Keratinocyte (primary cell): ENCODE data around the gene KRT78. TPM values are rescaled to one million over a fixed set of nuclear protein-coding genes. Genes with fewer than 3 reads are reported as not detected.

Source experiments
- DNase-seq: peaks from one replicate; pipeline ENCODE4 v3.0.0-alpha.2; 2011; ENCODE audit warnings: low read depth, missing footprints, low spot score
- FAIRE-seq: peaks from 2 replicates; lab custom pipeline; 2011; peaks lifted over from hg19 to GRCh38; lab: Jason Lieb, UNC
- H2AFZ ChIP-seq: 2 replicates; pipeline ENCODE4 v1.6.0; 2012; ENCODE audit warnings: low read length, control low read depth, inconsistent platforms; ENCODE audit not compliant: control insufficient read depth
- H3K27ac ChIP-seq: 2 replicates; pipeline ENCODE4 v1.5.1; 2011; ENCODE audit warnings: low read length; ENCODE audit not compliant: control insufficient read depth, insufficient read depth
- H3K27me3 ChIP-seq: 3 replicates; pipeline ENCODE4 v1.6.0; 2011; ENCODE audit warnings: low read length; ENCODE audit not compliant: control insufficient read depth, insufficient read depth; ENCODE audit errors: extremely low read depth
- H3K36me3 ChIP-seq, 2 experiments: 2 replicates in 1 of 2; 3 replicates in 1 of 2; pipeline ENCODE4 v1.5.1; 2011; ENCODE audit warnings: low read length in 2 of 2, mild to moderate bottlenecking in 1 of 2; ENCODE audit not compliant: control insufficient read depth in 2 of 2, insufficient read depth in 2 of 2; ENCODE audit errors: extremely low read depth in 1 of 2
- H3K4me1 ChIP-seq: 3 replicates; pipeline ENCODE4 v1.5.1; 2011; ENCODE audit warnings: low read length; ENCODE audit not compliant: control insufficient read depth, insufficient read depth; ENCODE audit errors: extremely low read depth
- H3K4me2 ChIP-seq: 3 replicates; pipeline ENCODE4 v1.6.0; 2011; ENCODE audit warnings: low read depth, low read length; ENCODE audit not compliant: control insufficient read depth, insufficient read depth; ENCODE audit errors: extremely low read depth
- H3K4me3 ChIP-seq, 3 experiments: fragments of 200-600 bp in 1 of 3; sonication (generic) in 1 of 3; 2 replicates in 2 of 3; 3 replicates in 1 of 3; pipeline ENCODE4 v1.5.1; 2011 to 2016; ENCODE audit warnings: low read length in 3 of 3, mild to moderate bottlenecking in 3 of 3, control low read depth in 2 of 3, inconsistent platforms in 1 of 3, low read depth in 1 of 3, mixed read lengths in 1 of 3, mixed run types in 1 of 3, moderate library complexity in 1 of 3; ENCODE audit not compliant: control insufficient read depth in 2 of 3, insufficient read depth in 2 of 3; ENCODE audit errors: extremely low read depth in 1 of 3
- H3K79me2 ChIP-seq: 2 replicates; pipeline ENCODE4 v1.6.0; 2012; ENCODE audit warnings: low read length; ENCODE audit not compliant: control insufficient read depth, insufficient read depth
- H3K9ac ChIP-seq: 3 replicates; pipeline ENCODE4 v1.6.0; 2011; ENCODE audit warnings: low read length; ENCODE audit not compliant: control insufficient read depth, insufficient read depth; ENCODE audit errors: extremely low read depth
- H3K9me1 ChIP-seq: 3 replicates; pipeline ENCODE4 v1.6.0; 2011; ENCODE audit warnings: low read length; ENCODE audit not compliant: control insufficient read depth, insufficient read depth; ENCODE audit errors: extremely low read depth
- H3K9me3 ChIP-seq: 2 replicates; pipeline ENCODE4 v1.5.1; 2012; ENCODE audit warnings: low read depth, low read length; ENCODE audit not compliant: control insufficient read depth
- H4K20me1 ChIP-seq: 3 replicates; pipeline ENCODE4 v1.6.0; 2011; ENCODE audit warnings: low read length; ENCODE audit not compliant: control insufficient read depth, insufficient read depth; ENCODE audit errors: extremely low read depth
- EZH2 ChIP-seq: IDR thresholded peaks from one replicate; pipeline ENCODE4 v1.6.1; 2012; ENCODE audit warnings: inconsistent platforms, mild to moderate bottlenecking, low read length, moderate library complexity
- dilution Hi-C: fragments of 300-500 bp; cut with MboI; formaldehyde crosslinking; loops from one replicate; pipeline ENCODE4 v1.7.0; 2020; ENCODE audit warnings: low sequenced_read_pairs; ENCODE audit not compliant: extremely low pct_ligation_motif_present
- polyA plus RNA-seq, 5 experiments: library from polyadenylated mRNA; depleted of rRNA in 3 of 5; stranded (reverse) in 3 of 5; stranded (forward) in 1 of 5; unstranded in 1 of 5; fragments of >200 nt; gene quantifications; 1 replicate in 1 of 5; 2 replicates in 3 of 5; 3 replicates in 1 of 5; pipeline versions ENCODE4 v1.2.1 to v1.2.3, GENCODE V29; 2011 to 2012; ENCODE audit warnings: missing spikeins in 2 of 5, low read depth in 1 of 5, low replicate concordance in 1 of 5
- TF ChIP-seq, protein P1 (sequence below), 3 experiments: IDR thresholded peaks in 1 of 3; conservative IDR thresholded peaks in 1 of 3; optimal IDR thresholded peaks in 1 of 3; 2 replicates in 2 of 3; 3 replicates in 1 of 3; pipeline versions ENCODE3 to v1.5.1; 2011; ENCODE audit warnings: low read length in 3 of 3, mild to moderate bottlenecking in 3 of 3, moderate library complexity in 2 of 3, control low read depth in 1 of 3, inconsistent platforms in 1 of 3; ENCODE audit not compliant: insufficient read depth in 2 of 3; ENCODE audit errors: extremely low read depth in 1 of 3

KRT78 gene
- polyA plus RNA-seq, 1 donor (not counting 4 experiments of a cell fraction or from before 2014, with no cell fraction given): 0.96 TPM

DNA sequence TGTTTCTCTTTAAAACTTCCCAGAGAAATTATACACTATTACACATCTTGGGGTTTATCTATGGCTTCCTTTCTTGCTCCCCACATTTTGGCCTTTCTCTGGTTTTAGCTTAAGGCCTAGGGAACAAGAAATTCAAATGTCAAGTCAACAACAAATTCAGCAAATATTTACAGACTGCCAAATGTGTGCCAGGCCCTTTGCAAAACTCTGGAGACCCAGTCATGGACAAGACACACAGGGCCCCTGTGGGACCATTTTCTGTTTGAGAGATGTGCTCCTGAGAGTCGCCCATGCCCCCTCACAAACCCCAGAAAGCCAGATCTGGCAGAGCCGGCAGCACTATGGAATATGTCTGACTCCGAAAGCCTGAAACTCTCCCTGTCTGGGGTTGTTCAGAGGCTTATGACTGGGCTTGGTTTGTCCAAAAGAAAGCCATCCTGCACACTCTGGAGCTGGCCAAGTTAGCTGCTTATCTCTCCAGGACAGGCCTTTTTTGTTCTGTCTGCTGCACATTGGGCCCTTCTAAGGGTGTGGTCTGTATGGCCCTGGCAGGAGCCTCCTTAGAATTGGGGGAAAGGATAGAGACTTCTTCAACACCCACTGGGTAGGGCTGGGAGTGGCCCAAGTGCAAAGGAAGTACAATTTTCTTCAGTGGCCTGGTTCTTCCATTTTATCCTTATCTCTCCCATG lies 51.8 kb downstream of the KRT78 start:
- Histone ChIP-seq H3K27me3 (peaks cover 7% of the 10 kb centered on the region), H3K4me1 (peaks cover 39% of the 10 kb centered on the region), H3K36me3 (no peaks in the 10 kb centered on the region), H3K4me2 (no peak overlapping the region), H3K79me2 (no peaks in the 10 kb centered on the region), H3K9me3 (no peaks in the 10 kb centered on the region), H3K9me1 (no peaks in the 10 kb centered on the region), H2AFZ (no peak overlapping the region), H3K27ac (no peak overlapping the region), H4K20me1 (no peaks in the 10 kb centered on the region), H3K9ac (no peak overlapping the region), H3K4me3 (no peak overlapping the region)
- dilution Hi-C loops: no loop called here
- DNase-seq: no peak
- no peak for FAIRE-seq
- TF ChIP-seq EZH2: no peak
- TF ChIP-seq, protein P1, sequence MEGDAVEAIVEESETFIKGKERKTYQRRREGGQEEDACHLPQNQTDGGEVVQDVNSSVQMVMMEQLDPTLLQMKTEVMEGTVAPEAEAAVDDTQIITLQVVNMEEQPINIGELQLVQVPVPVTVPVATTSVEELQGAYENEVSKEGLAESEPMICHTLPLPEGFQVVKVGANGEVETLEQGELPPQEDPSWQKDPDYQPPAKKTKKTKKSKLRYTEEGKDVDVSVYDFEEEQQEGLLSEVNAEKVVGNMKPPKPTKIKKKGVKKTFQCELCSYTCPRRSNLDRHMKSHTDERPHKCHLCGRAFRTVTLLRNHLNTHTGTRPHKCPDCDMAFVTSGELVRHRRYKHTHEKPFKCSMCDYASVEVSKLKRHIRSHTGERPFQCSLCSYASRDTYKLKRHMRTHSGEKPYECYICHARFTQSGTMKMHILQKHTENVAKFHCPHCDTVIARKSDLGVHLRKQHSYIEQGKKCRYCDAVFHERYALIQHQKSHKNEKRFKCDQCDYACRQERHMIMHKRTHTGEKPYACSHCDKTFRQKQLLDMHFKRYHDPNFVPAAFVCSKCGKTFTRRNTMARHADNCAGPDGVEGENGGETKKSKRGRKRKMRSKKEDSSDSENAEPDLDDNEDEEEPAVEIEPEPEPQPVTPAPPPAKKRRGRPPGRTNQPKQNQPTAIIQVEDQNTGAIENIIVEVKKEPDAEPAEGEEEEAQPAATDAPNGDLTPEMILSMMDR (optimal IDR thresholded peaks at IDR 0.05 in 1 of 3, IDR thresholded peaks at IDR 0.05 in 1 of 3, conservative IDR thresholded peaks at IDR 0.05 in 1 of 3; ENCODE audit: extremely low read depth in 1 of 3, insufficient read depth in 2 of 3, low read length in 3 of 3): no peak

DNA sequence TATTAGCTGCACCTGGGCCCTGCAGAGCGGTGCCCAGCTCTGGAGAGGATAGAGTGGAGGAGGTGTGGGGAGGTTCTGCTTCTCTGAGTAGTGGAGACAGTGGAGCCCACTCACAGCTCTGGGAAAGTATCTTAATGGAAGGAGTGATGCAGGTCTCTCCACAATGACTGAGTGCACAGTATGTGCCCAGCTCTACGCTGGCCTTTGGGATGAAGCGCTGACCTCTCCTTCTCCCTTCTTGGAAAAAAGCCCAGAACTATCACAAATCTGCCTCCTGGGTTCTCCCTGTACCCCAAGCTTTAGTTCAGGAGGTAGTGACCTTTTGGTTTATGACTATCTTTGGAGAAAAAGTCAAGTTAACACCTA lies 52.4 kb downstream of the KRT78 start:
- no peak overlapping the region for H3K27ac ChIP-seq
- no peaks in the 10 kb centered on the region for H3K9me1 ChIP-seq
- no peaks in the 10 kb centered on the region for H3K36me3 ChIP-seq
- H3K4me2 ChIP-seq: no peak overlapping the region
- dilution Hi-C loops: no loop called here
- DNase-seq (no peak), FAIRE-seq (no peak)
- H3K9ac ChIP-seq: no peak overlapping the region
- peaks cover 12% of the 10 kb centered on the region for H3K27me3 ChIP-seq
- no peak overlapping the region for H2AFZ ChIP-seq
- TF ChIP-seq, protein P1 (optimal IDR thresholded peaks at IDR 0.05 in 1 of 3, IDR thresholded peaks at IDR 0.05 in 1 of 3, conservative IDR thresholded peaks at IDR 0.05 in 1 of 3; ENCODE audit: extremely low read depth in 1 of 3, insufficient read depth in 2 of 3, low read length in 3 of 3): no peak
- TF ChIP-seq EZH2: no peak
- H4K20me1 ChIP-seq: no peaks in the 10 kb centered on the region
- no peaks in the 10 kb centered on the region for H3K9me3 ChIP-seq
- H3K79me2 ChIP-seq: no peaks in the 10 kb centered on the region
- peaks cover 39% of the 10 kb centered on the region for H3K4me1 ChIP-seq
- H3K4me3 ChIP-seq: no peak overlapping the region
